Putamen (tissue), 1 donor: ENCODE results near the gene TCF7L2.

ENCODE experiments used
- DNase-seq: peaks from one replicate; pipeline ENCODE4 v3.0.0-alpha.2; 2016; ENCODE audit warnings: low spot score

TCF7L2 gene

GRCh38 chr10:113000442-113000841 lies 50.4 kb downstream of the TCF7L2 start:
- no peak for DNase-seq

- no peak for DNase-seq
Measured at GRCh38 chr10:113000876-113001598, 51.0 kb downstream of the TCF7L2 start.

- DNase-seq, result no peak
Measured at GRCh38 chr10:113001599-113002448, 51.8 kb downstream of the TCF7L2 start.

- no peak for DNase-seq
Measured at GRCh38 chr10:113002449-113002777, 52.4 kb downstream of the TCF7L2 start.

- peak; percentile 82 for DNase-seq
Measured at GRCh38 chr10:113003052-113003451, 53.0 kb downstream of the TCF7L2 start.

GRCh38 chr10:113004069-113004618 lies 54.1 kb downstream of the TCF7L2 start:
- no peak for DNase-seq

GRCh38 chr10:113005380-113005779 lies 55.3 kb downstream of the TCF7L2 start:
- no peak for DNase-seq

GRCh38 chr10:113006656-113007342 lies 56.8 kb downstream of the TCF7L2 start:
- DNase-seq, result no peak

GRCh38 chr10:113007343-113007771 lies 57.3 kb downstream of the TCF7L2 start:
- no peak for DNase-seq

GRCh38 chr10:113007821-113008220 lies 57.8 kb downstream of the TCF7L2 start:
- DNase-seq, result no peak

- no peak for DNase-seq
Measured at GRCh38 chr10:113011592-113012374, 61.7 kb downstream of the TCF7L2 start.

- no peak for DNase-seq
Measured at GRCh38 chr10:113015201-113015600, 65.2 kb downstream of the TCF7L2 start.

- DNase-seq, result no peak
Measured at GRCh38 chr10:113017376-113017775, 67.3 kb downstream of the TCF7L2 start.

GRCh38 chr10:113018034-113018433 lies 68.0 kb downstream of the TCF7L2 start:
- no peak for DNase-seq

GRCh38 chr10:113019096-113019495 lies 69.0 kb downstream of the TCF7L2 start:
- no peak for DNase-seq

- DNase-seq, result no peak
Measured at GRCh38 chr10:113019692-113020474, 69.8 kb downstream of the TCF7L2 start.

GRCh38 chr10:113020475-113020753 lies 70.4 kb downstream of the TCF7L2 start:
- DNase-seq, result no peak

- DNase-seq, result no peak
Measured at GRCh38 chr10:113020838-113021237, 70.8 kb downstream of the TCF7L2 start.

GRCh38 chr10:113021268-113022040 lies 71.4 kb downstream of the TCF7L2 start:
- DNase-seq, result peak; percentile 53

GRCh38 chr10:113022265-113022664 lies 72.2 kb downstream of the TCF7L2 start:
- no peak for DNase-seq
